Measurements from ENCODE around the gene KRTAP10-4.
"Not testable (repeated sequence)": the region's sequence is repeated elsewhere in the genome, so short reads cannot be mapped to it uniquely, and the experiment has no call there.

Gene KRTAP10-4

GRCh38 chr21:44548381-44548780 is 25.1 kb upstream of the KRTAP10-4 start:
- H3K4me3 ChIP-seq (ENCODE audit: low read depth, low read length), result no peak overlapping the region
- TF ChIP-seq, protein P1, sequence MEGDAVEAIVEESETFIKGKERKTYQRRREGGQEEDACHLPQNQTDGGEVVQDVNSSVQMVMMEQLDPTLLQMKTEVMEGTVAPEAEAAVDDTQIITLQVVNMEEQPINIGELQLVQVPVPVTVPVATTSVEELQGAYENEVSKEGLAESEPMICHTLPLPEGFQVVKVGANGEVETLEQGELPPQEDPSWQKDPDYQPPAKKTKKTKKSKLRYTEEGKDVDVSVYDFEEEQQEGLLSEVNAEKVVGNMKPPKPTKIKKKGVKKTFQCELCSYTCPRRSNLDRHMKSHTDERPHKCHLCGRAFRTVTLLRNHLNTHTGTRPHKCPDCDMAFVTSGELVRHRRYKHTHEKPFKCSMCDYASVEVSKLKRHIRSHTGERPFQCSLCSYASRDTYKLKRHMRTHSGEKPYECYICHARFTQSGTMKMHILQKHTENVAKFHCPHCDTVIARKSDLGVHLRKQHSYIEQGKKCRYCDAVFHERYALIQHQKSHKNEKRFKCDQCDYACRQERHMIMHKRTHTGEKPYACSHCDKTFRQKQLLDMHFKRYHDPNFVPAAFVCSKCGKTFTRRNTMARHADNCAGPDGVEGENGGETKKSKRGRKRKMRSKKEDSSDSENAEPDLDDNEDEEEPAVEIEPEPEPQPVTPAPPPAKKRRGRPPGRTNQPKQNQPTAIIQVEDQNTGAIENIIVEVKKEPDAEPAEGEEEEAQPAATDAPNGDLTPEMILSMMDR (conservative IDR thresholded peaks at IDR 0.05; ENCODE audit: low read depth, low read length), result no peak
- DNase-seq (ENCODE audit: low read depth), result no peak

- no peak for DNase-seq (ENCODE audit: low read depth)
- no peak overlapping the region for H3K4me3 ChIP-seq (ENCODE audit: low read depth, low read length)
- TF ChIP-seq, protein P1 (conservative IDR thresholded peaks at IDR 0.05; ENCODE audit: low read depth, low read length), result no peak
Measured at GRCh38 chr21:44548922-44549321, 24.6 kb upstream of the KRTAP10-4 start.

GRCh38 chr21:44549525-44550211 is 23.9 kb upstream of the KRTAP10-4 start:
- TF ChIP-seq, protein P1 (conservative IDR thresholded peaks at IDR 0.05; ENCODE audit: low read depth, low read length), result no peak
- no peak overlapping the region for H3K4me3 ChIP-seq (ENCODE audit: low read depth, low read length)
- no peak for DNase-seq (ENCODE audit: low read depth)

DNA sequence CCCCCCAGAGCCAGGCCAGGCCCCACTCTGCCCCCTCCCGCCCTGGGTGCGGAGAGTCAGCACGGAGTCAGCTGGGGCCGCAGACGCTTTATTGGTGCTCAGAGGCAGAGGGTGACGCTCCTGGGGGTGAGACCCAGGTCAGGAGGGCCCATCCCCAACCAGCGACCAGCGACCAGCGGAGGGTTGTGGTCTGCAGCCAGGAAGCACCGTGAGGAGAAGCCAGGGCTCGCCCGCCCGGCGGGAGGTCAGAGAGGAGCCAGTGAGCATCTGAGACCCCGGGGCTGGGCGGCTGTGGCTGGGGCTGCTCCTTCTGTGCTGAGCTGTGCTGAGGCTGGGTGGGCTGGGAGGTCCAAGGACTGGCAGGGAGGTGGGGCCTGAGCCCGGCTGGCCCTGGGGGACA is 23.2 kb upstream of the KRTAP10-4 start:
- DNase-seq (ENCODE audit: low read depth); H3K4me3 ChIP-seq (ENCODE audit: low read depth, low read length): not testable (repeated sequence)

DNA sequence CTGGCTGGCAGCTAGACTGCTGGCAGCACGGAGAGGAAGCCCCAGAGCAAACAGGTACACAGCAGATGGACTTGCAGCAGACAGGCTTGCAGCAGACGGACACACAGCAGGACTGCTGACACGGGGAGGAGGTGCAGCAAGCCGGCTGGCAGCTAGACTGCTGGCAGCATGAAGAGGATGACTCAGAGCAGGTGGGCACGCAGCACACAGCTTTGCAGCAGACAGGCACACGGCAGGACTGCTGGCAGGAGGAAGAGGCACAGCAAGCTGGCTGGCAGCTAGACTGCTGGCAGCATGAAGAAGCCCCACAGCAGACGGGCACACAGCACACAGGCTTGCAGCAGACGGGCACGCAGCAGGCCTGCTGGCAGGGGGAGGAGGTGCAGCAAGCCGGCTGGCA is 22.7 kb upstream of the KRTAP10-4 start:
- no peak overlapping the region for H3K4me3 ChIP-seq (ENCODE audit: low read depth, low read length)
- no peak for DNase-seq (ENCODE audit: low read depth)
- TF ChIP-seq, protein P1 (conservative IDR thresholded peaks at IDR 0.05; ENCODE audit: low read depth, low read length), result no peak

GRCh38 chr21:44551340-44551961 is 22.1 kb upstream of the KRTAP10-4 start, which contains the start of gene KRTAP10-2:
TSS of gene KRTAP10-2 (minus strand) at chr21:44551505. CDS start at chr21:44551458, 47 bp downstream.
- H3K4me3 ChIP-seq (ENCODE audit: low read depth, low read length), result no peak within 1 kb of the TSS
- no peak for DNase-seq (ENCODE audit: low read depth)
- TF ChIP-seq, protein P1 (conservative IDR thresholded peaks at IDR 0.05; ENCODE audit: low read depth, low read length), result no peak

GRCh38 chr21:44552136-44552535 is 21.4 kb upstream of the KRTAP10-4 start:
- H3K4me3 ChIP-seq (ENCODE audit: low read depth, low read length), result no peak overlapping the region
- TF ChIP-seq, protein P1 (conservative IDR thresholded peaks at IDR 0.05; ENCODE audit: low read depth, low read length), result no peak
- DNase-seq (ENCODE audit: low read depth), result no peak

All from choroid plexus epithelial cell (primary cell).